HUES6 (cell line): Measurements from ENCODE around the gene RCE1.

ENCODE experiments used
- H3K27ac ChIP-seq: 2 replicates; pipeline ENCODE4 v1.7.0; 2013; ENCODE audit warnings: low read depth, mild to moderate bottlenecking, low read length, inconsistent platforms
- H3K27me3 ChIP-seq: 2 replicates; pipeline ENCODE4 v1.6.1; 2013; ENCODE audit warnings: low read length; ENCODE audit not compliant: control insufficient read depth, insufficient read depth
- H3K36me3 ChIP-seq: 2 replicates; pipeline ENCODE4 v1.6.1; 2013; ENCODE audit warnings: low read length; ENCODE audit not compliant: control insufficient read depth, insufficient read depth
- H3K4me1 ChIP-seq: 2 replicates; pipeline ENCODE4 v1.6.1; 2013; ENCODE audit warnings: low read length; ENCODE audit not compliant: control insufficient read depth, insufficient read depth
- H3K4me3 ChIP-seq: 2 replicates; pipeline ENCODE4 v1.5.1; 2013; ENCODE audit warnings: low read depth, low read length
- H3K9ac ChIP-seq: one replicate; pipeline ENCODE4 v1.6.1; 2013; ENCODE audit warnings: mild to moderate bottlenecking, low read length
- H3K9me3 ChIP-seq: 2 replicates; pipeline ENCODE4 v1.6.1; 2013; ENCODE audit warnings: low read depth, low read length; ENCODE audit not compliant: control insufficient read depth, insufficient read depth

RCE1 gene

DNA sequence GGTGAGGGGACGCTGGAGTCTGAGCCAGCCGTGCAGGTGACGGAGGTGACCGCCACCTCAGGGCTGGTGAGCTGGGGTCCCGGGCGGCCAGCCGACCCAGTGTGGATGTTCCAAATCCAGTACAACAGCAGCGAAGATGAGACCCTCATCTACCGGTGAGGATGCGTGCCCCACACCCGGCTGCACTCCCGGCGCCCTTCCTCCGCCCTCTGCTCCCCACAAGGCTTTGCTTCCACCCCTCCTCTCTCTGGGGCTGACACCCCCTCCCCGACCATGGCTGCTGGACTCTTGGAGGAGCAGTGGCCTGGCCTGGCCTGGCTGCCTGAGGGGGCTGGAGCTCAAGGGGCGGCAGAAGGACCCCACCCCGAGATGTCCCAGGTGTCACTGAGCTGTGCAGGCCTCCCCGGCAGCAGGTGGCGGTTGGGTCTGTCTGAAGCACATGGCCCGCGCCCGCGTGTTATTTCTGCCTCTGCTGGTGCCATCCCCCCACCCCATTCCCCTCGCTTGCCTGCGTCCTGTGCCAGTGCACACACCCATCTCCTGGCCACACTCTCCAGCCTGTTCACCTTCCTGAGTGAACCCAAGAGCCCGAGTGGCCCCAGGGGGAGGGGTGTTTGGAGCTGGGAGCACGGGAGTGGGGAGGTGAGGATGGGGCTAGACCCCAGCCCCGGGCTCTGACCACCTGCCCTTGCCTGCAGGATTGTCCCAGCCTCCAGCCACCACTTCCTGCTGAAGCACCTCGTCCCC, 15.9 kb downstream of the RCE1 start:
- H3K9ac ChIP-seq = no peak overlapping the region
- H3K27ac ChIP-seq = no peak overlapping the region

GRCh38 chr11:66859686-66860448, 16.6 kb downstream of the RCE1 start:
- Histone ChIP-seq H3K27ac (no peak overlapping the region), H3K9me3 (no peaks in the 10 kb centered on the region), H3K4me1 (peaks cover 12% of the 10 kb centered on the region), H3K36me3 (peaks cover 10% of the 10 kb centered on the region), H3K9ac (no peak overlapping the region), H3K4me3 (no peak overlapping the region), H3K27me3 (no peaks in the 10 kb centered on the region)

More for the DNA sequence above, 15.9 kb downstream of the RCE1 start:
- Histone ChIP-seq H3K4me1 (peaks cover 12% of the 10 kb centered on the region), H3K4me3 (no peak overlapping the region), H3K9me3 (no peaks in the 10 kb centered on the region), H3K36me3 (peaks cover 10% of the 10 kb centered on the region), H3K27me3 (no peaks in the 10 kb centered on the region)

GRCh38 chr11:66860449-66860831, 17.2 kb downstream of the RCE1 start:
- Histone ChIP-seq H3K9me3 (no peaks in the 10 kb centered on the region), H3K27me3 (no peaks in the 10 kb centered on the region), H3K9ac (peak overlapping the region; percentile 7), H3K4me3 (no peak overlapping the region), H3K36me3 (peaks cover 10% of the 10 kb centered on the region), H3K4me1 (peaks cover 11% of the 10 kb centered on the region), H3K27ac (no peak overlapping the region)

DNA sequence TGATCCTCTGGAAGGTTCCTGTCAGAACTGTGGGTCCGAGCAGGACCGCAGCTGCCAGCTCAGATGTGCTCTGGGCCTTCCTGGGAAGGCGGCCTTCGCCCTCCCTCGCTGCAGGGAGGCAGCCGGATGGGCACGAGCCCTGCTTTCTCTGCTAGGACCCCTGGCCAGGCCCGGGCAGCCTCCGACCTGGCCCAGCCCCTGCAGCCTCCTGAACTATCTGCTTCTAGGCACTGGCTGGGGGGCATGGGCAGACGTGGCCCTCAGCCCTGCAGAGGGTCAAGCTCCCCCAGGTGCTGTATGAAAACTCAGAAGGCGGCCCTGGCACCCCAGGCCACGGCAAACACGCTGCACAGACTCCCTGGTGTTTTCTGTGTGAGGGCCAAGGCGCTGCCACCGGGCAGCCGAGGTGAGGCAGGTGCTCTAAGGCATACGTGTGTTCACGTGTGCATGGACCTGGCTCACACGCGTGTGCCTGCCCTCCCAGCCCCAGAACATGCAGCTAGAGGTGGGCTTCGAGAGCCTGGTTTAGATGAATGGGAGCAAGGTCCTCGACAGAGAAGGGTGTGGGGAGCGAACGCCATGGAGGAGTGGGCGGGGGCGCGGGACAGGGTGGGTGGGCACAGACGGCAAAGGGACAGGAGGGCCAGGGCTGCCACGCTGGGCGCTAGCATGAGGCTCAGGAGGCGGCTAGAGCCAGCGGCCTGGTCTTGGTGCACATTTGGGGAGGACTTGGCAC, 18.0 kb downstream of the RCE1 start:
- Histone ChIP-seq H3K4me1 (peaks cover 6% of the 10 kb centered on the region; the same call in 1 of the 2 replicates), H3K4me3 (no peak overlapping the region), H3K9me3 (no peaks in the 10 kb centered on the region), H3K9ac (peak overlapping the region; percentile 7), H3K27me3 (no peaks in the 10 kb centered on the region), H3K36me3 (peaks cover 10% of the 10 kb centered on the region), H3K27ac (no peak overlapping the region)

- peaks cover 10% of the 10 kb centered on the region for H3K36me3 ChIP-seq
- peaks cover 6% of the 10 kb centered on the region; the same call in 1 of the 2 replicates for H3K4me1 ChIP-seq
- no peaks in the 10 kb centered on the region for H3K27me3 ChIP-seq
- no peaks in the 10 kb centered on the region for H3K9me3 ChIP-seq
- H3K27ac ChIP-seq = no peak overlapping the region
- H3K9ac ChIP-seq = no peak overlapping the region
- H3K4me3 ChIP-seq = no peak overlapping the region
Observed at GRCh38 chr11:66861774-66862558, 18.7 kb downstream of the RCE1 start.

DNA sequence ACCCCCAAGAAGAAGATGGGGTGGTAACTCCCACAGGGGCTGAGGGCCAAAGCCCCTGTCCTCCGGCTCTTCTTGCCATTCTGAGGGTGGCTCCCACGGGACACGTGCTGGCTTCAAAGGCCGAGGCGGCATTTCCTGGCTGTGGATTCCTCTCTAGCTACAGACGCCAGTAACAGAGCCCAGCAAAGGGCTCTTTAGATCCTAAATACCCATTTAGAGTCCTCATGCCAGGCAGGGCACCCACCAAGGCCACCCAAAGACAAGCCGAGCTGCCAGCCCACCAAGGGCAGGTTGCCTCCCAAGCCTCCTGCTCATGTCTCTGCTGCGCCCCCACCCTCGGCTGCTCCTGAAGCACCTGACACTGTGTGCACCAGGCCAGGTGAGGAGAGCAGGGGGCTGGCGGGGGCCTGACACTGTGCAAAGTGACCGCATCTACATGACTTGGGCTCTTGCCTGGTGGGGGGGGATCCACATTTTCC, 19.4 kb downstream of the RCE1 start:
- peaks cover 4% of the 10 kb centered on the region; the same call in 1 of the 2 replicates for H3K4me1 ChIP-seq

GRCh38 chr11:66863428-66864125, 20.3 kb downstream of the RCE1 start:
- no peaks in the 10 kb centered on the region for H3K4me1 ChIP-seq
- no peak overlapping the region for H3K27ac ChIP-seq
- no peak overlapping the region for H3K4me3 ChIP-seq
- no peak overlapping the region for H3K9ac ChIP-seq
- no peaks in the 10 kb centered on the region for H3K27me3 ChIP-seq
- H3K36me3 ChIP-seq = peaks cover 10% of the 10 kb centered on the region
- no peaks in the 10 kb centered on the region for H3K9me3 ChIP-seq

More for the DNA sequence above, 19.4 kb downstream of the RCE1 start:
- no peaks in the 10 kb centered on the region for H3K27me3 ChIP-seq
- no peaks in the 10 kb centered on the region for H3K9me3 ChIP-seq
- no peak overlapping the region for H3K27ac ChIP-seq
- H3K9ac ChIP-seq = no peak overlapping the region
- peaks cover 10% of the 10 kb centered on the region for H3K36me3 ChIP-seq
- H3K4me3 ChIP-seq = no peak overlapping the region

- Histone ChIP-seq H3K36me3 (peaks cover 4% of the 10 kb centered on the region), H3K4me3 (no peak overlapping the region), H3K9ac (no peak overlapping the region), H3K27ac (no peak overlapping the region), H3K9me3 (no peaks in the 10 kb centered on the region), H3K27me3 (no peaks in the 10 kb centered on the region), H3K4me1 (peaks cover 4% of the 10 kb centered on the region)
Observed at GRCh38 chr11:66864172-66864901, 21.1 kb downstream of the RCE1 start.

DNA sequence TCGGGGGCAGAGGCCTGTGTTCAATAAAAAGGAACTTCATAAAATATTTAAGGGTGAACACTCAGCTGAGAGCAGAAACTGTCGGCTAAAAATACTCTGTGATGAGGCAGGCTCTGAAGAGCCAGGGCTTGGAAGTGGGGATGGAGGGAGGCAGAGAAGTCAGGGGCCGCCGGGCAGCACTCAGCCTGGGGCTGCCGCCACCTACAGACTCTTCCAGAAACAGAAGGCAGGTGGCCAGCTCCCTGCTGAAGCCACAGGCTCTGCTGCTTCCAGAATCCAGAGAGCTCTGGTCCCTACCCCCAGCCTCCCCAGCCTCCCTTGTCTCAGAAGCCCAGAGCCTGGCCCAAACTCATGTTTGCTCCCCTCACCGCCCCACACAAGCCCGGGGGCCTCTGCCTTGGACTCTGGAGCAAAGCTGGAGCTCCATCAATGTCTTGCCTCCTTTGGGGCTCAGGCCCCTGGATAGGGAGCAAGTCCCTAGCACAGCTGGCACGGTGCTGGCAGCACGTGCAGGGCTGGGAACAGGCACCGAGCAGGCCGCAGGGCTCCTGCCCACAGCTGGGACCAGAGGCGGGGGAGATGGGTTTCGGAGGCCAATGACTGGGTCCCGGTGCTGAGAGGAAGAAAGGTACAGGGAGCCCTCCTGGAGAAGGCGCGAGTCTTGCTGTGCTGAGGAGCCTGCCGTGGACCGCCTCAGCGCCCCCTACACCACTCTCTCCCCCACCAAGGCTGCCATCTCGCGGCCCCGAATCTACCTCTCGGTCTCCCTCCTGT, 21.9 kb downstream of the RCE1 start:
- no peaks in the 10 kb centered on the region for H3K9me3 ChIP-seq
- H3K27ac ChIP-seq = no peak overlapping the region
- H3K36me3 ChIP-seq = no peaks in the 10 kb centered on the region; the same call in 1 of the 2 replicates
- no peaks in the 10 kb centered on the region for H3K27me3 ChIP-seq
- peaks cover 4% of the 10 kb centered on the region for H3K4me1 ChIP-seq
- H3K9ac ChIP-seq = no peak overlapping the region
- no peak overlapping the region for H3K4me3 ChIP-seq
